Measurements from ENCODE around the gene SLC44A1.

The SLC44A1 gene

GRCh38 chr9:105396901-105397300 is 152.4 kb downstream of the SLC44A1 start:
- no peak for DNase-seq

- DNase-seq, result no peak
These were observed 154.7 kb downstream of the SLC44A1 start for GRCh38 chr9:105399117-105399516.

- peak; percentile 100 for DNase-seq
These were observed 157.2 kb downstream of the SLC44A1 start for GRCh38 chr9:105401651-105402050.

- no peak for DNase-seq
These were observed 159.2 kb downstream of the SLC44A1 start for GRCh38 chr9:105403552-105404248.

- DNase-seq, result peak; percentile 100
These were observed 161.2 kb downstream of the SLC44A1 start for GRCh38 chr9:105405514-105406131.

- DNase-seq, result no peak
These were observed 161.9 kb downstream of the SLC44A1 start for GRCh38 chr9:105406369-105406768.

- DNase-seq, result peak; percentile 64
These were observed 169.1 kb downstream of the SLC44A1 start for GRCh38 chr9:105413525-105413924.

- peak; percentile 30 for DNase-seq
These were observed 170.7 kb downstream of the SLC44A1 start for GRCh38 chr9:105414947-105415661.

GRCh38 chr9:105415662-105415980 is 171.2 kb downstream of the SLC44A1 start:
- no peak for DNase-seq

- no peak for DNase-seq
These were observed 172.4 kb downstream of the SLC44A1 start for GRCh38 chr9:105416840-105417239.

- DNase-seq, result no peak
These were observed 174.4 kb downstream of the SLC44A1 start for GRCh38 chr9:105418588-105419500.

- no peak for DNase-seq
These were observed 175.6 kb downstream of the SLC44A1 start for GRCh38 chr9:105419816-105420597.

GRCh38 chr9:105421154-105421553 is 176.7 kb downstream of the SLC44A1 start:
- DNase-seq, result no peak

GRCh38 chr9:105421864-105422263 is 177.4 kb downstream of the SLC44A1 start:
- no peak for DNase-seq

- DNase-seq, result no peak
These were observed 181.5 kb downstream of the SLC44A1 start for GRCh38 chr9:105425816-105426433.

- DNase-seq, result no peak
These were observed 182.2 kb downstream of the SLC44A1 start for GRCh38 chr9:105426657-105427056.

- no peak for DNase-seq
These were observed 187.2 kb downstream of the SLC44A1 start for GRCh38 chr9:105431424-105432246.

- DNase-seq, result peak; percentile 95
These were observed 187.9 kb downstream of the SLC44A1 start for GRCh38 chr9:105432247-105432842.

GRCh38 chr9:105435453-105435852 is 191.0 kb downstream of the SLC44A1 start:
- DNase-seq, result no peak

- no peak for DNase-seq
These were observed 192.3 kb downstream of the SLC44A1 start for GRCh38 chr9:105436783-105437182.
